GM23338 (cell line): Measurements from ENCODE around the gene CFTR. TPM values are rescaled to one million over a fixed set of nuclear protein-coding genes. Genes with fewer than 3 reads are reported as not detected.

Experiments used
- ATAC-seq: fragments of 200-7000 bp; cut with Tn5 transposase; 3 replicates; pipeline ENCODE4 v1.9.1; 2020
- DNase-seq: peaks from one replicate; pipeline ENCODE4 v3.0.0-alpha.2; 2015; ENCODE audit warnings: low spot score
- H2AFZ ChIP-seq: fragments of 200-600 bp; sonication (generic); 2 replicates; pipeline ENCODE4 v1.8.0; 2016; ENCODE audit warnings: antibody characterized with exemption, mild to moderate bottlenecking, moderate library complexity
- H3F3A ChIP-seq: fragments of 200-600 bp; sonication (generic); replicated peaks from 2 replicates; pipeline ENCODE4 v1.8.0; 2017; ENCODE audit warnings: antibody characterized with exemption, mixed run types, low read depth
- H3K27ac ChIP-seq: fragments of 200-600 bp; sonication (generic); 2 replicates; pipeline ENCODE4 v1.6.1; 2016; ENCODE audit warnings: low read depth
- H3K27me3 ChIP-seq: fragments of 200-600 bp; sonication (generic); 2 replicates; pipeline ENCODE4 v1.8.0; 2016; ENCODE audit warnings: mild to moderate bottlenecking, mixed run types, moderate library complexity; ENCODE audit not compliant: insufficient read depth
- H3K36me3 ChIP-seq: fragments of 200-600 bp; sonication (generic); 2 replicates; pipeline ENCODE4 v1.8.0; 2016; ENCODE audit warnings: mild to moderate bottlenecking; ENCODE audit not compliant: insufficient read depth
- H3K4me1 ChIP-seq: fragments of 200-600 bp; sonication (generic); 2 replicates; pipeline ENCODE4 v1.8.0; 2016; ENCODE audit warnings: mild to moderate bottlenecking, moderate library complexity; ENCODE audit not compliant: insufficient read depth
- H3K4me2 ChIP-seq: fragments of 200-600 bp; sonication (generic); 2 replicates; pipeline ENCODE4 v1.7.1; 2017; ENCODE audit warnings: mixed run types
- H3K4me3 ChIP-seq: fragments of 200-600 bp; sonication (generic); 2 replicates; pipeline ENCODE4 v1.6.1; 2016; ENCODE audit warnings: mixed run types
- H3K79me2 ChIP-seq: fragments of 200-600 bp; sonication (generic); replicated peaks from 2 replicates; pipeline ENCODE4 v1.8.0; 2017; ENCODE audit warnings: mild to moderate bottlenecking; ENCODE audit not compliant: insufficient read depth
- H3K9me2 ChIP-seq: fragments of 200-600 bp; sonication (generic); 2 replicates; pipeline ENCODE4 v1.8.0; 2017; ENCODE audit not compliant: insufficient read depth
- H4K20me1 ChIP-seq: fragments of 200-600 bp; sonication (generic); replicated peaks from 2 replicates; pipeline ENCODE4 v1.8.0; 2017; ENCODE audit warnings: mild to moderate bottlenecking; ENCODE audit not compliant: insufficient read depth
- H3K27ac Mint-ChIP-seq: 2 replicates; pipeline ENCODE4 v1.8.0; 2020; ENCODE audit warnings: inconsistent platforms, mild to moderate bottlenecking, moderate library complexity, mixed read lengths
- H3K27me3 Mint-ChIP-seq: 3 replicates; pipeline ENCODE4 v1.8.0; 2022; ENCODE audit warnings: low read depth, mild to moderate bottlenecking, moderate library complexity, mixed read lengths, inconsistent platforms; ENCODE audit not compliant: insufficient read depth, poor library complexity
- H3K36me3 Mint-ChIP-seq: 3 replicates; pipeline ENCODE4 v1.8.0; 2021; ENCODE audit warnings: low read depth, mild to moderate bottlenecking, inconsistent platforms, moderate library complexity, mixed read lengths
- H3K4me1 Mint-ChIP-seq: 3 replicates; pipeline ENCODE4 v1.8.0; 2020; ENCODE audit warnings: mild to moderate bottlenecking, inconsistent platforms, mixed read lengths
- H3K4me3 Mint-ChIP-seq: 3 replicates; pipeline ENCODE4 v1.8.0; 2021; ENCODE audit warnings: moderate library complexity, mild to moderate bottlenecking, inconsistent platforms, mixed read lengths
- H3K9me3 Mint-ChIP-seq: 3 replicates; pipeline ENCODE4 v1.8.0; 2020; ENCODE audit warnings: moderate library complexity, mild to moderate bottlenecking, inconsistent platforms, mixed read lengths
- CREB1 ChIP-seq: fragments of 250-450 bp; sonication (Bioruptor Pico); IDR thresholded peaks from 2 replicates; pipeline ENCODE4 v1.5.0; 2020; ENCODE audit warnings: low read depth, mild to moderate bottlenecking, moderate library complexity
- ETS1 ChIP-seq: IDR thresholded peaks from 2 replicates; pipeline ENCODE4 v1.6.1; 2016; ENCODE audit warnings: antibody characterized with exemption
- EZH2 ChIP-seq: fragments of 200-600 bp; sonication (generic); IDR thresholded peaks from one replicate; pipeline ENCODE4 v1.8.0; 2017; ENCODE audit warnings: antibody characterized with exemption, mild to moderate bottlenecking, low read depth; ENCODE audit not compliant: unreplicated experiment
- EZH2phosphoT487 ChIP-seq: fragments of 200-600 bp; sonication (generic); IDR thresholded peaks from one replicate; pipeline ENCODE4 v1.8.1; 2018; ENCODE audit warnings: antibody characterized with exemption; ENCODE audit not compliant: unreplicated experiment
- JUNB ChIP-seq: IDR thresholded peaks from one replicate; pipeline ENCODE4 v1.6.1; 2016; ENCODE audit warnings: antibody characterized with exemption; ENCODE audit not compliant: unreplicated experiment
- NANOG ChIP-seq: IDR thresholded peaks from 2 replicates; pipeline ENCODE4 v1.6.1; 2016; ENCODE audit warnings: antibody characterized with exemption, borderline replicate concordance
- POLR2AphosphoS5 ChIP-seq: IDR thresholded peaks from 2 replicates; pipeline ENCODE4 v1.6.1; 2016; ENCODE audit warnings: antibody characterized with exemption, low read depth
- REST ChIP-seq: IDR thresholded peaks from one replicate; pipeline ENCODE4 v1.6.1; 2018; ENCODE audit warnings: antibody characterized with exemption; ENCODE audit not compliant: unreplicated experiment
- STAT1 ChIP-seq: IDR thresholded peaks from one replicate; pipeline ENCODE4 v1.6.1; 2016; ENCODE audit warnings: antibody characterized with exemption; ENCODE audit not compliant: unreplicated experiment
- ZNF331 ChIP-seq: fragments of 250-450 bp; sonication (Bioruptor Pico); IDR thresholded peaks from 2 replicates; pipeline ENCODE4 v1.5.0; 2020; ENCODE audit warnings: low read depth, mild to moderate bottlenecking, moderate library complexity
- polyA plus RNA-seq: library from polyadenylated mRNA; unstranded; fragments of >200 nt; fragmentation: Nextera tagmentation; extraction: Ambion mirVana; gene quantifications from 2 replicates; pipeline ENCODE4 v1.2.1, GENCODE V29; 2016
- total RNA-seq: library from RNA; depleted of rRNA; stranded (reverse); fragments of >200 nt; shearing (Covaris generic); gene quantifications from 2 replicates; pipeline ENCODE4 v1.2.3, GENCODE V29; 2014
- TF ChIP-seq, protein P1 (sequence below): fragments of 250-450 bp; sonication (Bioruptor Pico); IDR thresholded peaks from 2 replicates; pipeline ENCODE4 v1.5.0; 2020; ENCODE audit warnings: mild to moderate bottlenecking, moderate library complexity

CFTR gene
- total and polyA plus RNA-seq, 2 experiments from 2014 or later: 0.45 to 1.2 TPM

- TF ChIP-seq, protein P1, sequence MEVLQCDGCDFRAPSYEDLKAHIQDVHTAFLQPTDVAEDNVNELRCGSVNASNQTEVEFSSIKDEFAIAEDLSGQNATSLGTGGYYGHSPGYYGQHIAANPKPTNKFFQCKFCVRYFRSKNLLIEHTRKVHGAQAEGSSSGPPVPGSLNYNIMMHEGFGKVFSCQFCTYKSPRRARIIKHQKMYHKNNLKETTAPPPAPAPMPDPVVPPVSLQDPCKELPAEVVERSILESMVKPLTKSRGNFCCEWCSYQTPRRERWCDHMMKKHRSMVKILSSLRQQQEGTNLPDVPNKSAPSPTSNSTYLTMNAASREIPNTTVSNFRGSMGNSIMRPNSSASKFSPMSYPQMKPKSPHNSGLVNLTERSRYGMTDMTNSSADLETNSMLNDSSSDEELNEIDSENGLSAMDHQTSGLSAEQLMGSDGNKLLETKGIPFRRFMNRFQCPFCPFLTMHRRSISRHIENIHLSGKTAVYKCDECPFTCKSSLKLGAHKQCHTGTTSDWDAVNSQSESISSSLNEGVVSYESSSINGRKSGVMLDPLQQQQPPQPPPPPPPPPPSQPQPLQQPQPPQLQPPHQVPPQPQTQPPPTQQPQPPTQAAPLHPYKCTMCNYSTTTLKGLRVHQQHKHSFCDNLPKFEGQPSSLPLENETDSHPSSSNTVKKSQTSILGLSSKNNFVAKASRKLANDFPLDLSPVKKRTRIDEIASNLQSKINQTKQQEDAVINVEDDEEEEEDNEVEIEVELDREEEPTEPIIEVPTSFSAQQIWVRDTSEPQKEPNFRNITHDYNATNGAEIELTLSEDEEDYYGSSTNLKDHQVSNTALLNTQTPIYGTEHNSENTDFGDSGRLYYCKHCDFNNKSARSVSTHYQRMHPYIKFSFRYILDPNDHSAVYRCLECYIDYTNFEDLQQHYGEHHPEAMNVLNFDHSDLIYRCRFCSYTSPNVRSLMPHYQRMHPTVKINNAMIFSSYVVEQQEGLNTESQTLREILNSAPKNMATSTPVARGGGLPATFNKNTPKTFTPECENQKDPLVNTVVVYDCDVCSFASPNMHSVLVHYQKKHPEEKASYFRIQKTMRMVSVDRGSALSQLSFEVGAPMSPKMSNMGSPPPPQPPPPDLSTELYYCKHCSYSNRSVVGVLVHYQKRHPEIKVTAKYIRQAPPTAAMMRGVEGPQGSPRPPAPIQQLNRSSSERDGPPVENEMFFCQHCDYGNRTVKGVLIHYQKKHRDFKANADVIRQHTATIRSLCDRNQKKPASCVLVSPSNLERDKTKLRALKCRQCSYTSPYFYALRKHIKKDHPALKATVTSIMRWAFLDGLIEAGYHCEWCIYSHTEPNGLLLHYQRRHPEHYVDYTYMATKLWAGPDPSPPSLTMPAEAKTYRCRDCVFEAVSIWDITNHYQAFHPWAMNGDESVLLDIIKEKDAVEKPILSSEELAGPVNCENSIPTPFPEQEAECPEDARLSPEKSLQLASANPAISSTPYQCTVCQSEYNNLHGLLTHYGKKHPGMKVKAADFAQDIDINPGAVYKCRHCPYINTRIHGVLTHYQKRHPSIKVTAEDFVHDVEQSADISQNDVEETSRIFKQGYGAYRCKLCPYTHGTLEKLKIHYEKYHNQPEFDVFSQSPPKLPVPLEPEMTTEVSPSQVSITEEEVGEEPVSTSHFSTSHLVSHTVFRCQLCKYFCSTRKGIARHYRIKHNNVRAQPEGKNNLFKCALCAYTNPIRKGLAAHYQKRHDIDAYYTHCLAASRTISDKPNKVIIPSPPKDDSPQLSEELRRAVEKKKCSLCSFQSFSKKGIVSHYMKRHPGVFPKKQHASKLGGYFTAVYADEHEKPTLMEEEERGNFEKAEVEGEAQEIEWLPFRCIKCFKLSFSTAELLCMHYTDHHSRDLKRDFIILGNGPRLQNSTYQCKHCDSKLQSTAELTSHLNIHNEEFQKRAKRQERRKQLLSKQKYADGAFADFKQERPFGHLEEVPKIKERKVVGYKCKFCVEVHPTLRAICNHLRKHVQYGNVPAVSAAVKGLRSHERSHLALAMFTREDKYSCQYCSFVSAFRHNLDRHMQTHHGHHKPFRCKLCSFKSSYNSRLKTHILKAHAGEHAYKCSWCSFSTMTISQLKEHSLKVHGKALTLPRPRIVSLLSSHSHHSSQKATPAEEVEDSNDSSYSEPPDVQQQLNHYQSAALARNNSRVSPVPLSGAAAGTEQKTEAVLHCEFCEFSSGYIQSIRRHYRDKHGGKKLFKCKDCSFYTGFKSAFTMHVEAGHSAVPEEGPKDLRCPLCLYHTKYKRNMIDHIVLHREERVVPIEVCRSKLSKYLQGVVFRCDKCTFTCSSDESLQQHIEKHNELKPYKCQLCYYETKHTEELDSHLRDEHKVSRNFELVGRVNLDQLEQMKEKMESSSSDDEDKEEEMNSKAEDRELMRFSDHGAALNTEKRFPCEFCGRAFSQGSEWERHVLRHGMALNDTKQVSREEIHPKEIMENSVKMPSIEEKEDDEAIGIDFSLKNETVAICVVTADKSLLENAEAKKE (CRISPR knock-in tag): no peak
Measured at GRCh38 chr7:117531595-117532244, 51.9 kb downstream of the CFTR start (continued).

- no peak overlapping the region for H3K4me2 ChIP-seq
- H3K4me1 Mint-ChIP-seq: no peaks in the 10 kb centered on the region
- ATAC-seq (no peak), DNase-seq (no peak)
- H3K9me2 ChIP-seq: no peaks in the 10 kb centered on the region
- no peaks in the 10 kb centered on the region for H3K36me3 Mint-ChIP-seq
- H3K36me3 ChIP-seq: no peaks in the 10 kb centered on the region
- no peaks in the 10 kb centered on the region for H3F3A ChIP-seq
- no peak overlapping the region for H3K27ac ChIP-seq
- no peaks in the 10 kb centered on the region for H3K9me3 Mint-ChIP-seq
- no peaks in the 10 kb centered on the region for H3K79me2 ChIP-seq
- no peaks in the 10 kb centered on the region for H3K27me3 ChIP-seq
- no peak overlapping the region for H3K4me3 Mint-ChIP-seq
- H3K27me3 Mint-ChIP-seq: no peaks in the 10 kb centered on the region
- no peak overlapping the region for H2AFZ ChIP-seq
- H3K27ac Mint-ChIP-seq: no peak overlapping the region; the same call in 1 of the 2 replicates
- no peaks in the 10 kb centered on the region for H4K20me1 ChIP-seq
- no peak overlapping the region for H3K4me3 ChIP-seq
- no peaks in the 10 kb centered on the region for H3K4me1 ChIP-seq
- TF ChIP-seq JUNB (no peak), NANOG (no peak), STAT1 (no peak), EZH2 (no peak), REST (no peak), ETS1 (no peak), POLR2AphosphoS5 (no peak), EZH2phosphoT487 (no peak), CREB1 (no peak), ZNF331 (CRISPR knock-in tag) (no peak)
Measured at GRCh38 chr7:117538053-117538452, 58.2 kb downstream of the CFTR start.
